K562 (cell line): Measurements from ENCODE around the gene GMDS. TPM values are rescaled to one million over a fixed set of nuclear protein-coding genes. Genes with fewer than 3 reads are reported as not detected.

Experiments
- ATAC-seq: fragments of 200-7000 bp; cut with Tn5 transposase; 3 replicates; pipeline ENCODE4 v1.9.1; 2020; ENCODE audit warnings: moderate library complexity
- BruUV-seq: library from RNA; stranded (reverse); fragments of 400-500 nt; replicated peaks from 2 replicates; lab custom pipeline; 2021; lab: Mats Ljungman, UMichigan
- CTCF ChIA-PET: fragments of 300-600 bp; formaldehyde crosslinking; extraction: SDS; loops from one replicate; lab custom pipeline; 2021; ENCODE audit warnings: low intra/inter-chr PET ratio; lab: Yijun Ruan, JAX
- POLR2A ChIA-PET: fragments of 300-600, 350-650 bp; sonication (Branson Sonifier 250); formaldehyde crosslinking; extraction: SDS; loops from one replicate; lab custom pipeline; 2021; ENCODE audit warnings: antibody characterized with exemption, inconsistent platforms; lab: Yijun Ruan, JAX
- DNase-seq, 4 experiments: peaks; one replicate each; pipeline versions ENCODE4 v3.0.0 to v3.0.0-alpha.2; 2011 to 2018; ENCODE audit warnings: low spot score in 3 of 4, mixed read lengths in 3 of 4; ENCODE audit errors: extremely low read depth in 1 of 4
- FAIRE-seq: peaks from 2 replicates; lab custom pipeline; 2011; peaks lifted over from hg19 to GRCh38; lab: Jason Lieb, UNC
- H2AFZ ChIP-seq: 2 replicates; pipeline ENCODE4 v1.6.0; 2011; ENCODE audit warnings: low read depth, low read length, control low read depth, inconsistent platforms
- H3K27ac ChIP-seq: fragments of 200-600 bp; 3 replicates; pipeline ENCODE4 v1.8.0; 2011; ENCODE audit warnings: low read depth, mild to moderate bottlenecking, control low read depth, inconsistent platforms, low read length, moderate library complexity, mixed read lengths; ENCODE audit errors: extremely low read depth
- H3K27me3 ChIP-seq, 2 experiments: fragments of 300-600 bp in 1 of 2; 2 replicates in 1 of 2; 3 replicates in 1 of 2; pipeline versions ENCODE4 v1.6.0 to v1.8.0; 2011; ENCODE audit warnings: inconsistent platforms in 2 of 2, low read length in 2 of 2, mild to moderate bottlenecking in 1 of 2, mixed read lengths in 1 of 2, moderate library complexity in 1 of 2; ENCODE audit not compliant: control insufficient read depth in 2 of 2, insufficient read depth in 2 of 2
- H3K36me3 ChIP-seq: fragments of 300-600 bp; 3 replicates; pipeline ENCODE4 v1.8.0; 2011; ENCODE audit warnings: mild to moderate bottlenecking, low read length, inconsistent platforms; ENCODE audit not compliant: control insufficient read depth, insufficient read depth
- H3K4me1 ChIP-seq, 2 experiments: fragments of 200-600 bp in 1 of 2; replicated peaks in 1 of 2; 2 replicates in 1 of 2; 3 replicates in 1 of 2; pipeline versions ENCODE4 v1.5.1 to v1.8.0; 2011; ENCODE audit warnings: inconsistent platforms in 2 of 2, low read length in 2 of 2, mild to moderate bottlenecking in 1 of 2, mixed read lengths in 1 of 2, moderate library complexity in 1 of 2; ENCODE audit not compliant: control insufficient read depth in 2 of 2, insufficient read depth in 2 of 2
- H3K4me2 ChIP-seq: 2 replicates; pipeline ENCODE4 v1.6.1; 2011; ENCODE audit warnings: low read length, control low read depth, inconsistent platforms, mixed read lengths; ENCODE audit not compliant: insufficient read depth
- H3K4me3 ChIP-seq: fragments of 200-600 bp; sonication (generic), shearing (Covaris generic); 2 replicates; pipeline ENCODE4 v1.5.1; 2016; ENCODE audit warnings: control low read depth, inconsistent platforms
- H3K79me2 ChIP-seq: fragments of 200-600 bp; 3 replicates; pipeline ENCODE4 v1.8.0; 2011; ENCODE audit warnings: low read length, inconsistent platforms; ENCODE audit not compliant: control insufficient read depth, insufficient read depth
- H3K9ac ChIP-seq, 2 experiments: 2 replicates each; pipeline versions ENCODE4 v1.6.0 to v1.6.1; 2011; ENCODE audit warnings: low read depth in 2 of 2, low read length in 2 of 2, control low read depth in 1 of 2, inconsistent platforms in 1 of 2, mild to moderate bottlenecking in 1 of 2, mixed read lengths in 1 of 2; ENCODE audit not compliant: insufficient read depth in 1 of 2
- H3K9me1 ChIP-seq: one replicate; pipeline ENCODE4 v1.6.0; 2011; ENCODE audit warnings: inconsistent platforms, mild to moderate bottlenecking, low read length, moderate library complexity; ENCODE audit not compliant: control insufficient read depth, insufficient read depth
- H3K9me3 ChIP-seq: replicated peaks from 2 replicates; pipeline ENCODE4 v1.5.1; 2011; ENCODE audit warnings: low read depth, low read length, inconsistent platforms; ENCODE audit not compliant: control insufficient read depth, insufficient read depth
- H4K20me1 ChIP-seq: replicated peaks from 2 replicates; pipeline ENCODE4 v1.6.1; 2011; ENCODE audit warnings: low read length, inconsistent platforms, mixed read lengths; ENCODE audit not compliant: control insufficient read depth, insufficient read depth
- CHD4 ChIP-seq: fragments of 200-600 bp; sonication (generic); IDR thresholded peaks from 3 replicates; pipeline ENCODE4 v1.6.1; 2012; ENCODE audit warnings: low read depth, mild to moderate bottlenecking, mixed read lengths, low read length, inconsistent platforms; ENCODE audit not compliant: insufficient read depth, insufficient replicate concordance, poor library complexity, severe bottlenecking
- ZNF224 ChIP-seq: sonication (generic); formaldehyde crosslinking; IDR thresholded peaks from 2 replicates; pipeline ENCODE4 v1.8.0; 2022; ENCODE audit warnings: mild to moderate bottlenecking, missing genetic modification reagents
- WGBS: fragments of 100-300 bp; shearing (Covaris generic); methylation state at CpG from one replicate; pipeline ENCODE4 v1.1.6; 2016; ENCODE audit warnings: low coverage, mixed read lengths; ENCODE audit not compliant: insufficient coverage; ENCODE audit errors: missing lambda C conversion rate; 5-methylcytosine and 5-hydroxymethylcytosine counted together
- in situ Hi-C: fragments of 300-500 bp; cut with MboI; formaldehyde crosslinking; loops from 4 replicates; pipeline ENCODE4 v1.15.0; 2018; ENCODE audit warnings: inconsistent platforms, mixed read lengths
- intact Hi-C: fragments of 100-400 bp; cut with micrococcal nuclease; formaldehyde crosslinking; loops from 2 replicates; pipeline ENCODE4 v1.14.2; 2022
- polyA plus RNA-seq, 8 experiments: library from polyadenylated mRNA; depleted of rRNA in 4 of 8; stranded (reverse) in 5 of 8; unstranded in 3 of 8; fragments of >200 nt; fragmentation: Nextera tagmentation in 2 of 8; fragmentation: Illumina TruSeq in 1 of 8; extraction: Ambion mirVana in 2 of 8; extraction: Trizol in 1 of 8; gene quantifications; 2 replicates each; pipeline versions ENCODE4 v1.2.1 to v1.2.3, GENCODE V29; 2011 to 2014; ENCODE audit warnings: inconsistent platforms in 1 of 8, missing spikeins in 1 of 8
- total RNA-seq, 7 experiments: library from RNA; depleted of rRNA in 6 of 7; stranded (reverse); fragments of >200 nt in 6 of 7; fragmentation: Illumina TruSeq in 2 of 7; extraction: Trizol in 2 of 7; gene quantifications; 2 replicates each; pipeline versions ENCODE4 v1.2.1 to v1.2.3, GENCODE V29; 2011 to 2021; ENCODE audit warnings: low replicate concordance in 1 of 7
- TF ChIP-seq, protein P1 (sequence below), 2 experiments: IDR thresholded peaks; 2 replicates each; pipeline ENCODE4 v1.6.1; 2012; ENCODE audit warnings: improper control_type of control experiment in 2 of 2, low read depth in 2 of 2, low read length in 2 of 2, borderline replicate concordance in 1 of 2

Gene GMDS
- total and polyA plus RNA-seq, 9 of the 15 experiments (the other 6 are each of a cell fraction or from before 2014, with no cell fraction given): 0.48 to 31.8 (median 13.4) TPM

DNA sequence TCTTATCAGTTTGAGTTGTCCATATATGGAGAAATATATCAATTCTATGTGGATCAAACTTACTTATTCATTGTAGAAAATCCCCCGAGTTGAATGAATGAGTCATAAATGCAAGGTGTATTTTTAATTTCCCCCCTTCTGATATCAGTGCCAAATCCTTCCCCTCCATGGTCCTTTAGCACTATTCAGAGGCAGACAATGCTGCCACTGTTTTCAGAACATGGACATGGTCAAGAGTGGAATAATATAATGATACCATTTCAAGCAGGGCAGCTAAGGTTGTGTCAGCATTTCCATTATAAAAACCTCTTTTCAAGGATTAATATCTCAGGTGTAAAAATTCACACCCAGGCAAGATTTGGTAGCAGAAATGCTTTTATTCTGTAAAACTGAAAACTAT is 391.6 kb downstream of the GMDS start:
- POLR2A ChIA-PET: interaction anchor here (0.7 to 1.4 kb wide), 2 partner anchors 10 to 19 kb away, joined by 3 to 4 read pairs; no protein-coding TSS in a partner anchor
- no peaks in the 10 kb centered on the region for H3K36me3 ChIP-seq
- WGBS: 0% methylated on average over 1 of the region's 1 CpG
- no peak overlapping the region for H3K4me3 ChIP-seq
- no peaks in the 10 kb centered on the region for H4K20me1 ChIP-seq
- intact Hi-C loops (no loop called here), in situ Hi-C loops (no loop called here)
- DNase-seq: no peak
- H3K27me3 ChIP-seq: peaks cover 9 to 15% of the 10 kb centered on the region in 2 experiments
- TF ChIP-seq, protein P1, sequence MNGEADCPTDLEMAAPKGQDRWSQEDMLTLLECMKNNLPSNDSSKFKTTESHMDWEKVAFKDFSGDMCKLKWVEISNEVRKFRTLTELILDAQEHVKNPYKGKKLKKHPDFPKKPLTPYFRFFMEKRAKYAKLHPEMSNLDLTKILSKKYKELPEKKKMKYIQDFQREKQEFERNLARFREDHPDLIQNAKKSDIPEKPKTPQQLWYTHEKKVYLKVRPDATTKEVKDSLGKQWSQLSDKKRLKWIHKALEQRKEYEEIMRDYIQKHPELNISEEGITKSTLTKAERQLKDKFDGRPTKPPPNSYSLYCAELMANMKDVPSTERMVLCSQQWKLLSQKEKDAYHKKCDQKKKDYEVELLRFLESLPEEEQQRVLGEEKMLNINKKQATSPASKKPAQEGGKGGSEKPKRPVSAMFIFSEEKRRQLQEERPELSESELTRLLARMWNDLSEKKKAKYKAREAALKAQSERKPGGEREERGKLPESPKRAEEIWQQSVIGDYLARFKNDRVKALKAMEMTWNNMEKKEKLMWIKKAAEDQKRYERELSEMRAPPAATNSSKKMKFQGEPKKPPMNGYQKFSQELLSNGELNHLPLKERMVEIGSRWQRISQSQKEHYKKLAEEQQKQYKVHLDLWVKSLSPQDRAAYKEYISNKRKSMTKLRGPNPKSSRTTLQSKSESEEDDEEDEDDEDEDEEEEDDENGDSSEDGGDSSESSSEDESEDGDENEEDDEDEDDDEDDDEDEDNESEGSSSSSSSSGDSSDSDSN (IDR thresholded peaks at IDR 0.05; ENCODE audit: borderline replicate concordance in 1 of 2, low read depth in 2 of 2, low read length in 2 of 2): no peak
- TF ChIP-seq ZNF224 (CRISPR knock-in tag) (no peak), CHD4 (no peak)
- BruUV-seq: no TSS peak
- no peak overlapping the region for H2AFZ ChIP-seq
- H3K9ac ChIP-seq: no peak overlapping the region
- no peak for FAIRE-seq
- no peaks in the 10 kb centered on the region for H3K9me1 ChIP-seq
- no peak overlapping the region for H3K4me2 ChIP-seq
- no peaks in the 10 kb centered on the region for H3K9me3 ChIP-seq
- no peaks in the 10 kb centered on the region for H3K4me1 ChIP-seq
- no peak overlapping the region for H3K27ac ChIP-seq
- CTCF ChIA-PET: interaction anchor here (0.6 kb wide), 1 partner anchor 11 kb away, joined by 3 read pairs; no protein-coding TSS in a partner anchor
- H3K79me2 ChIP-seq: no peaks in the 10 kb centered on the region
- no peak for ATAC-seq
